ENCODE data around the gene MSH5.

MSH5 gene

DNA sequence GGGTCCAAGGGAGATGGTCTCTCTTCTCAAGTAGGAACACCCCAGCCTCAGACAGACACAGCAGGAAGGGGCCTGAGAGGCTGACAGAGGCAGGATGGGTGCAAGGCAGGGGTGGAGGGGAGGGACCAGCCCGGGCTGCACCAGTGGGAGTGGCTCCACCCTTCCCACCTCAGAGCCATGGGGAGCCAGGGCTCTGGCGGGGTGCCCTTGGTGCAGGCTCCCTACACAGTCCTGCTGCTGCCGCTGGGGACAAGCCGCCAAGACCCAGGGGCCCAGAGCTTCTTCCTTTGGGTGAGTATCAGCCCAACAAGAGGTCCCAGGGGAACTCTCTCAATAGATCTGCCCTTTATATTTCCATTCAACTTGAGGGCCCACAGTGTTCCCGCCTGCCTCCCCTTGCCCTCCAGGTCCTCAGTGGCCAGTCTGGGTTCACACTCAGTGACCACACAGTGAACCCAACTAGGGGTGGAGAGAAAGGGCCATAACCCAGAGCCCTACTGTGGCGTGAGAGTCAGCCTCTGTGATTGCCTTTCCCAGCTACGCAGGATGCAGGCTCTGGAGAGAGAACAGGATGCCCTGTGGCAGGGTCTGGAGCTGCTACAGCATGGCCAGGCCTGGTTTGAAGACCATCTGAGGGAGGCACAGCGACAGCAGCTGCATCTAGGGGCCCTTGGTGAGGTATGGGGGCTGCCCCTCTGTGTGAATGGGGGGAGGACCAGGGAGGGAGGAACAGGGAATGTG is 23.2 kb downstream of the MSH5 start:
- no peak for DNase-seq

DNA sequence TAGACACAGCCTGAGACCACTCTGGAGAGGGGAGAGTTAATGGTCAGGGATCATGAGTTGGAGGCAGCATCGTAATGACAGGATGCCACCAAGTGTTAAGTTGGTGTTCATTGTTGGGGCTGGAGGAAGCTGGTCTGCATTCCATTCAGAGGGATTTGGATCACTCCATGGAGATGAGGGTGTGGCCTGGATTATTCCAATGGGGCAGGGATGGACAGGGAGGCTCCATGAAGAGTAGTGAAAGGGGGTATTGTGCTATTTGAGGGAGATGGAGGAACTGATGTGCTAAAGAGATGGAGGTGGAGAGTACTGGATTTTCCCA is 23.8 kb downstream of the MSH5 start:
- peak; percentile 53 for DNase-seq

DNA sequence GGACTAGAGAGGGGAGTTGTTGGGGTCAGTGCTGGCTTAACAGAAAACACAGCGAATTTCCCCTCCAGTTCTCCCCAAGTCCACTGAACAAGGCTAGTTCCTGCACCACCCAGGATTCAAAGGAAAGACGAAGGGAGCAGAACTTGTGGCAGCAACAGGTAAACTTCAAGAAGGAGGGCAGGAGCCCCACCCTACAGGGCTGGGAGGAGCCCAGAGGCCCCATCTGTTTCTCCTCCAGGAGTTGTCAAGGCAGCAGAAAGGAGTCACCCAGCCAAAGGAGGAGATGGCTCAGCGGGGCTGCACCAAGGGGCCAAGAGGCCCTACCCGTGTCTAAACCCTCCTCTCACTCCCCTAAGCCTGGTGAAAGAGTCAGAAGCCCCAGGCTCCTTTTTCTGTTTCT is 24.4 kb downstream of the MSH5 start:
- no peak for DNase-seq

DNA sequence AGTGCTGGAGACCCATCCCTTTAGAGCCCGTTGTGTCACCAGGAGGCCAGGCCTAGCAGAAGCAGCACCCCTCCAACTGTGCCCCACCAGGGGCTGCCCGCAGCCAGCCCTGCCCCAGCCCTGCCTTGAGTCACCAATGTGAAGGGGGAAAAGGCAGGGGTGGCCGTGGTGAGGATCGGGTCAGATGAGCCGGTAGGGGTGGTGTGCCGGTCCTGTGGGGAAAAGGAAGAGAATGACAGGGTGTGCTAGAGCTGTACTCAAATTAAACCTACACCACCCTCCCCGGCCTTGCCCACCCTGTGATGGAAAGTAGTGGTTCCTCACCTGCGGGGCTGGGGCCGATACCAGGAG is 25.7 kb downstream of the MSH5 start:
- DNase-seq = no peak

DNA sequence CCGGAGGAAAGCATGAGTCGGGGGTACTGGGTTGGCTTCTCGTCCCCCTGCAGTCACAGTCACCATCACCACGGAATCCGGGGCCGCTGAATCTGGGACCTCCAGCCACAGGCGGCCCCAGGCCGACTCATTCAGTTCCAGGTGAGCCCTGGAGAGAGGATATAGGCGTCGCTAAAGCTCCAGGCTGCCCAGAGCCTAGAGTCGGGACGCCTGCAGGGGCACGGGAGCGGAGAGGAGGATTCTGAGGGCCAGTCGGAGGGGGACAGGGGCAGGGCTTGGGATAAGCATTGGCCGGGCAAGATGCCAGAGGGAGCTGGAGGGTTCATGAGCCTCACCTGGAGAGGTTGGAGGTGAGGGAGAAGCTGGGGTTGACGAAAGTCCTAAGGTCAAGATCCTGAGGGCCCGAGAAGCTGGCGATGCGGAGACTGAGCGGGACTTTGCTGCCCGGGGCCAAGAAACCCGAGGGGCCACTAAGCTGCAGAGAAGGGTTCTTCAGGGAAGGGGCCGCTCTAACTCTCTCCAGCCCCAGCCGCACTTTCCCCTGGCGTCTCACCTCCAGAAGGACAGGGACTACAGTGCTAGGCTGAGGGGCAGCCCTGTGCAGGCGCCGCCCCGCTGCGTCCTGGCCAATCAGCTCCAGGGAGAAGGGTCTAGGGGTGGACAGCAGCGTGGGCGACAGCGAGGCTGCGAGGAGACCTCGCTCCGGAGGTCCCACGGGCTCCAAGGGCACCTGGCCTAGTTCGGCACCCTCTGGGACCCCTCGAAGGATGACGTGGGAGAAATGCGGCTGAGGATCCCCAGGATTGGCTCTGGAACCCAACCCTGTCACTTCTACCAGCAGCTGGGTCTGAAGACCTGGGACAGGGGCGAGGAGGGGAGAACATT is 26.3 kb downstream of the MSH5 start:
- no peak for DNase-seq

DNA sequence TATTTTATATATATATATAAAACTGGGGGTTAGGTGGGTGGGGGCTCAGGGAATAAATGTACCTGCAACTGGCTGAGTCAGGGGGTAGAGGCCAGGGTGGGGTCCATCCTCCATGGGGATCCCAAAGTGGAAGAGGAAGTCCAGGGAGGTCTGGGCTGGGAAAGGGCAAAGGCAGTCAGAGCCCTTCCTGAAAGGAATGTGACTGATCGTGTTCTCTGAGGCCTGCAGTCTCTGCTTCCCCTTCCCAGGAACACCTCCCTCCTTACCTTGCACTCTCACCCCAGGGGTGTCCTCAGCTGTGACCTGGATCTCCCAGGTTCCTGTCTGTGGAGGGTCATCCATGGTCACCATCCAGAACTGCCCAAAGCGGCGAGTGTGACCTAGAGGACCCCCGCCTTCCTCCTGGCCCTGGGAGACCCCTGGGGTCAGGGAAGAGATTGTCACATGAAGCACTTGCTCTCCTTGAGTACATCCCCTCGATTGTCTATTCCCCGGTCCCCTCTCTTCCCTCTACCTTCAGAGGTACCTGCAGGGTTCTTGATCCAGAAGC is 27.4 kb downstream of the MSH5 start:
- DNase-seq = no peak

DNA sequence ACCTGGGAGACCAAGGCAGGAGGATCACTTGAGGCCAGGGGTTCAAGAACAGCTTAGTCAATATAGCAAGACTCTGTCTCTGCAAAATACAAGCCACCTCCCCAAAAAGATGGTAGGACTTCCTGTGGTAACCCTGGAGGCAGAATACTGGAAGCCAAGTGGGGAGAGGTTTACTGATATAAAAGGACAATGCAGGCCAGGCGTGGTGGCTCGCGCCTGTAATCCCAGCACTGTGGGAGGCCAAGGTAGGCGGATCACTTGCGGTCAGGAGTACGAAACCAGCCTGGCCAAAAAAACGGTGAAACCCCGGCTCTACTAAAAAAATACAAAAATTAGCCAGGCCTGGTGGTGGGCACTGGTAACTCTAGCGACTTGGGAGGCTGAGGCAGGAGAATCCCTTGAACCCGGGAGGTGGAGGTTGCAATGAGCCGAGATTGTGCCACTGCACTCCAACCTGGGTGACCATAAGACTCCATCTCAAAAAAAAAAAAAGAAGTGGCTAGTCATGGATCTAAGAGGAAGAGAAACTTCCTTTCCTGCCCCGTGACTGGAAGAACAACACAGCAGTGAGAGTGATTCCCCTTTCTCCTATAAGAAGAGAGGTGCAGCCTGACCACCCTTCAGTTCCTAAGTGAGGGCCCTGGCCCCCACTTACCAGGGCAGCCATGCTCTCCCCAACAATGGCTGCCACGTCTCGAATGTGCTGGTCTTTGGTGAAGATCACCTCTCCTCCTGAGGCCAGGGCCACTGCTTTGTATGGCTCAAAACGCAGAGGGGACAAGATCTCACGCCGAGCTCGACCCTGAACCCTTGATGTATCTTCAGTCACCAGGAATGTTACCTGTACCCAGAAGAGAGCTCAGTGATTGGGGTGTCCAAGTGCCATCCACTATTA is 28.8 kb downstream of the MSH5 start:
- no peak for DNase-seq

DNA sequence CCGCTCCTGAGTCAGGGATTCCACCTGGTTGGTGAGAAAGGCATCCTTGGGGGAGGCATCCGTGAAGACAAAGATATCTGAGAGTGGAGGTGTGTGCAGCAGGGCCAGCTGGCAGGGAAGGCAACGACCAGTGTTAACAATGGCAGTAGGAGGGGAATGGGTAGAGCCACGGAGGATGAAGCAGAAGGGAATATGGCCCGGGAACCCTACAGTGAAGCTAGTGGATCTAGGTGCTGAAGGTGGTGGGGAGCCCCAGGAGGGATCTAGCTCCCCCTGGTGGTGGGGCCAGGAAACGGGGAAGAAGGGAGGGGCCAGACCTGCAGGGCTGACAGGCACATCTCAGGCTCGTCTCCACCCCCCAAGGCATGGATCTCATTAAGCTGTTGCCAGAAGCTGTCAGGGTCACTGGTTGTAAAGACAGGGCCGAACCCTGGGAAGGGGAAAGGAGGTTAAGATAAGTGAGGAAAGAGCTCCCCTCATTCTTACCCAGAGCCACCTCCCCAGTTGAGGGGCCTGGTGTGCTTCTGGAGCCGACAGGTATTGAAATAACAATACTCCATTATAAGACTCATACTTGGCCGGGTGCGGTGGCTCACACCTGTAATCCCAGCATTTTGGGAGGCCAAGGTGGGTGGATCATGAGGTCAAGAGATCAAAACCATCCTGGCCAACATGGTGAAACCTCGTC is 30.0 kb downstream of the MSH5 start:
- DNase-seq = peak; percentile 43

DNA sequence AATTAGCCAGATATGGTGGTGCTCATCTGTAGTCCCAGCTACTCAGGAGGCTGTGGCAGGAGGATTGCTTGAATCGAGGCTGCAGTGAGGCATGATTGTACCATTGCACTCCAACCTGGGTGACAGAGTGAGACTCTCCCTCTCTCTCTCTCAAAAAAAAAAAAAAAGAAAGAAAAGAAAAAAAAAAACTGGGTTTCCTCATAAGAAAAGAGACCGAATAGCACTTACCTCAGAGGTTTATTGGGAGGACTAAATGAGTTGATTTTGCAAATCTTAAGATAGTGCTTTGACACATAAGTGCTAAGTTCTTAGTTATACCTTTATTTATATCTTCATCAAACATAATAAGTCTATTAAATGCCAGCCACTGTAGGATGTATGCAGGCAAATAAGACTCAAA is 31.1 kb downstream of the MSH5 start:
- DNase-seq = no peak

DNA sequence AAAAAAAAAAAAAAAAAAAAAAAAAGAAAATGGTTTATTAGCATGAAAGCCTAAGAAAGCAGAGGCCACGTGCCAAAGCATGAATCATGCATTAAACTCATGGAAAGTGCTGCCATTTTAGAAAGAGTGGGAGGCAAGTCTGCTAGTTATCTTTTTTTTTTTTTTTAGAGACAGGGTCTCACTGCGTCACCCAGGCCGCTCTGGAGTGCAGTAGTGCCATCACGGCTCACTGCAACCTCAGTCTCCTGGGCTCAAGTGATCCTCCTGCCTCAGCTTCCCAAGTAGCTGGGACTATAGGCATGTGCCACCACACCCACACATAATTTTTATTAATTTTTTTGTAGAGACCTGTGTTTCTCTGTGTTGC is 32.2 kb downstream of the MSH5 start:
- peak; percentile 44 for DNase-seq

DNA sequence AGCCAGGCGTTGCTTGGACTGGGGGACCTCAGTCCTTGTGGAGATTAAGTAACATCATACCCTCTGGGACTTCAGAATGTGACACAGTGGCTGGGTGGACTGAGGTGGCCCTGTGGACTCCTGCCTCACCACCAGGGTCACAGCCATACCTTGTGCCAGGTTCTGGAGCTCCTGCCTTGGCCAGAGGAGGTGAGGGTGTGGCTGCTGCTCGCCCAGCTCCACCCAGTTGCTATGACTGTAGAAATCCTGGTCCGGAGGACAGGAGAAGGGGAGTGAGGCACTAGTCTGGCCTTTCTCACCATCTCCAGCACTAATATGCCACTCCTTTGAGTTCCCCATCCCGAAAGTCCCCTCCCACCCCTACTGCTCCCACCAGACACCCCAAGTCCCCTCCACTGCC is 35.4 kb downstream of the MSH5 start:
- no peak for DNase-seq

DNA sequence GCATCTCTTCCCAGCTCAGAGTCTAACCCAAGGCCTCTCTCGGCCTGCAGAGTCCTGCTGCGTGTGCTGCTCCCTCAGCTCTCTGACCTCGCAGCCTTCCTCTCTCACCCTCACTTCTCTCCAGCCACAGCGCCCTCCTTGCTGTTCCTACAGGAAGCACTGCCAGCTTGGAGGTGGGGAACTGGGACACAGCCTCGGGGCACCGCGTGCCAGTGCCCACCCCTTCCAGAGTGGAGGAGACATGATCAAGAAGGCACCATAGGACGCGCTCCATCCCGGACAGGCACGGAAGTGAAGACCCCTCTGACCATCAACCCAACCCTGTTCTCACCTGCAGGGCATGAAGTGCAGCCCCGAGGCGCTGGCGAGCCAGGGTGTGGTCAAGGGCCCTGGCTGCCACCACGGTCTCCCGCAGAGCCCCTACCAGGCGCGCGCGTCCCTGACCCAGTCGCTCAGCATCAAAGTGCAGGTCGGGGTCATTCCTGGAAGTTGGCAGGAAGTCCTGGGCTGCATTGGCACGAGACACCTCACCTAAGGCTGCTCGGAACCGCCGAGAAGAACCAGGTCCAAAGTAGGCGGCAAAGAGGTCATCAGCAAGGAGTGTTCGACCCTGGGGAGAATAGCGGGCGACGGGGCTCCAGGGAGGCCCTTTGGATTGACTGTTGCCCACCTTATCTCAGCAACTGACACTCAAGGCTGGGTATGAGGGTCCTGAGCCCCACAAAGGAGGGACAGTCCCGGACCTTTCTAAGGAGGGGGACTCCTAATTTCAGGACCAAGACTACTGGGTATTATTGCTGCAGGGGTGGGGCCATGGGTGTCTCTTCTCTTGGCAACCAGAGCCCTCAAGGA is 36.1 kb downstream of the MSH5 start:
- no peak for DNase-seq

DNA sequence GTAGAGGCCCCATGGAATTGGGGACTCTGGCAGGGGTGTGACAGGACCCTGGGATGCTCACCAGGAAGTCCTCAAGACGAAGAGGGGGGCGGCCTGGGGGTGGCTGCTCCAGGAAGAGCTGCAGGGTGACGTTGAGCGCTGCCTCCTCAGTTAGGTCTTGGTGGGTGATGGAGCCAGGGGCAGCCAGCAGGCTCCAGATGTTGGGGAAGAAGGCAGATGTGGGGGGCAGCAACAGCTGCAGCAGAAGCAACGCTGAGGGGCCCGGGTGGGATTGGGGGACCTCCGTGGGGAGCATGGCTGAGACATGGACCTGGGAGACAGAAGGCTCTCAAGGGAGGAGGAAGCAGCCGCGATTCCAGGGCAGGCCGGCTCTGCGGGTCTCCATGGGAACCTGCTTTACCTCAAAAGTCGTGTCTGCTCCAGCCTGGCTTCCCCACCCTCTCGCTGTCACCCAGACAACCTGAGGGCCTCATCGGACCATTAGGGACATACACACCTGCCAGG is 36.7 kb downstream of the MSH5 start:
- DNase-seq = no peak

DNA sequence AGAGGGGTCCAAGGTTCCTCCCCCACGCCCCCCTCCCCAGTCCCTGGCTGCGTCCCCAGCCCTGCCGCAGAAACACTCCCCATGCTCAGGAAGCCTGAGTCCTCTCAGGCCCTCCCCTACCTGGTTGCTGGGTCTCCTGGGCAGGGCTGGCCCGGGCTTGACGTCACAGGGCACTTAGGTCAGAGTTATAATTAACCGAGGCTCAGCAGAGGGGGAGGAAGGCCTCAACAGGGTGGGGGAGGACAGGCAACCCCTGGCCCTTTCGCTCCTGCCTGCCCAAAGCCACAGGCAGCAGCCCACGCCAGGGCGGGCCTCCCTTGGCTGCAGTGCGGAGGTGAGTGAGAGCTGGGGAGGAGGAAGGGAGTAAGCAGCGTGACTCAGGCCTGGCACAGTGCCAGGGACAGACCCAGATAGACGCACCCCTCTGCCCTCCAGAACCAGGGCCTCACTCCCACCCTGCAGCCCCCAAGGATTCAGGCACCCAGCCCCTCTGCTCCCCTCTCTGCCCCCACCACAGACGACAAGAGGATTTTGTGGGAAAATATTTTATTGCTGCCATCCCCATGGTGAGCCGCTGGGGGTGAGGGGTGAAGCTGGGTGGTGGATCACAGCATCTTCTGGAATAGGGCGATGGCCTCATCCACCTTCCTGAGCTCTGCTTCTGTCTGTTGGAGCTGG is 37.3 kb downstream of the MSH5 start, which contains the start of gene VWA7:
TSS of gene VWA7 (minus strand) at position 340 of the 678 bp plus-strand sequence. CDS start 549 bp downstream, outside the sequence.
- peak; percentile 67 for DNase-seq

DNA sequence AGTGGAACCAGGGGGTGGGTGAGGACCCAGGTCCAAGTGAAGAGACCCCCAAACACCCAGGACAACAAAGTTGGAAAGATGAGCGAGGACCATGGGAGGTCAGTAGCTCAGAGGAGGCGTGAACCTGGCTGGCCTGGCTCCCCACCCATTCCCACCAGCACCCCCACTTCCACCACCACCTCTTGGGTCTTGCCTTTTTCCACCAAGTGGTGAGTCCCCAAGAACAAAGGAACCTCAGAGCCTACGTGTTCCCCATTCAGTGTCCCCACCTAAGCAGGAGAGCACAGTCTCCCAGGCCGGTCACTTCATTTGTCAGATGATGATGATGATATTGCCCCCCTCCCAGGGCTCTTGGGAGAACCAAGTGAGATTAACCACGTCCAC is 37.9 kb downstream of the MSH5 start:
- DNase-seq = no peak

DNA sequence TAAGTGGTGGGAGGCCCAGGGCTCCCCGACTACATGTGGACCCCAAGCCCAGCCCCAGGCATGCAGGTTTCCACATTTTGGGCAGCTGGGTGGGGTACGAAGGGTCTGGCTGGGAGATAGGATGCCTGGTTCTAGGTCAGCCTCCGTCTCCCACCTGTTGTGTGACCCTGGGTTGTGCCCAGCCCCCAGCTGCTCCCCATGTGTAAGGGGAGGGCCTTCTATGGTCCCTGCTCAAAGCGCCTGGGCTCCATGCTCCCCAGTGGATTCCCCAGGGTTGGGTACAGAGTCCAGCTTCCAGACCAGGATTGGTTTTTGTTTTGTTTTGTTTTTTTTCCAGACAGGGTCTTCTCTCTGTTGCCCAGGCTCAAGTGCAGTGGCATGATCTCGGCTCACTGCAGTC is 38.4 kb downstream of the MSH5 start:
- DNase-seq = no peak

DNA sequence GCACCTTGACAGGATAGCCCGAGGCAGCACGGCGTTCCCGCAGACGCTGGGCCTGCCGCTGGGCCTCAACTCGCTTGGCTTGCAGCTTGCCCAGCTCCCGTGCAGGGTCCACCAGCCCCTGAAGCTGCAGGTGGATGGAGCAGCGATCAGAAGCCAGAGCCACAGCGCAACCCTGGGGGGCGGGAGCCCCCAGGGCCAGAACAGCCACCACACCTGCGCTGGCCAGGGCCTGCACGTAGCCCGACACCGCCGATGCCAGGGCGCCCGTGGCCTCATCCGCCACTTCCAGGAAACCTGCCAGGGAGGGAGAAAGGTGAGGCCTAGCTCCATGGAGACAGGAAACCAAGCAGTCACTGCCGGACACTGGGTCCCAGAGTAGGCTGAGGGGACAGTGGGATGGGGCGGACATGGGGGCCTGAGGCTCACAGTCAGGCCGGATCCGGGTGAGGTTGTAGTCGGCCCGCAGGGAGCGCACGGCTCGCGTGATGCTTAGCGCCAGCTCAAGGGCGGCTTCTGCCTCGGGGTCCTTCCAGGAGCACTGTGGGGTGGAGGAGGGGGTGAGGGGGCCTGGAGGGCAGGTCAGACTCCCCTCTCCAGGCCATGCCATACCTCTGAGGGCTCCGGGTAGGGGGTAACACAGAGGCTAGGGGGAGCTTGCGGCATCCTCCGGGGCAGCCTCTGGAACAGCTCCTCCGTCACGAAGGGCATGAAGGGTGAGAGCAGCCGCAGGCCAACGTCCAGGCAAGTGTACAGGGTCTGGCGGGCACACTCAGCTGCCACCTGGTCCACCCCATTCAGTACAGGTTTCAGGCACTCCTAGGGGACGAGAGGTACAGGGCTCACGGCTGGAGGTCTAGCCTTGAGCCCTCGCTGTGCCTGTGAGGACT is 39.4 kb downstream of the MSH5 start:
- DNase-seq = no peak

DNA sequence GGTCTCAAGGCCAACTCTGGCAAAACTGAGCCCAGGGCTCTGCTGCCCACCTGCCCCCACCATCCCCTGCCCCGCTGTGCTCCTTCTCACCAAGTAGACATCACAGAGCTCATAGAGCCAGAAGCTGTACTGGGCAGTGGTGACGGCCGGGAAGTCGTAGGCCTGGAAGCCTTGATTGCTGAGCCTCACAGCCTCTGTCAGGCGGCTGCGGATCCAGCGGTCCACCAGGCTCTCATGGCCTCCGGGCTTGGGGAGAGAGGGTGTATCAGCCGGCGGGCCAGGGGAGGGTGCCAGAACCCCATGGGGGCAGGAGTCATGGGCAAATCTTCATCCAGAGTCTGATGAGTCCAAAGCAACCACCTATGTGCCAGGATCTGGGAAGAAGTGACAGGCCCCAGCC is 40.1 kb downstream of the MSH5 start:
- no peak for DNase-seq

DNA sequence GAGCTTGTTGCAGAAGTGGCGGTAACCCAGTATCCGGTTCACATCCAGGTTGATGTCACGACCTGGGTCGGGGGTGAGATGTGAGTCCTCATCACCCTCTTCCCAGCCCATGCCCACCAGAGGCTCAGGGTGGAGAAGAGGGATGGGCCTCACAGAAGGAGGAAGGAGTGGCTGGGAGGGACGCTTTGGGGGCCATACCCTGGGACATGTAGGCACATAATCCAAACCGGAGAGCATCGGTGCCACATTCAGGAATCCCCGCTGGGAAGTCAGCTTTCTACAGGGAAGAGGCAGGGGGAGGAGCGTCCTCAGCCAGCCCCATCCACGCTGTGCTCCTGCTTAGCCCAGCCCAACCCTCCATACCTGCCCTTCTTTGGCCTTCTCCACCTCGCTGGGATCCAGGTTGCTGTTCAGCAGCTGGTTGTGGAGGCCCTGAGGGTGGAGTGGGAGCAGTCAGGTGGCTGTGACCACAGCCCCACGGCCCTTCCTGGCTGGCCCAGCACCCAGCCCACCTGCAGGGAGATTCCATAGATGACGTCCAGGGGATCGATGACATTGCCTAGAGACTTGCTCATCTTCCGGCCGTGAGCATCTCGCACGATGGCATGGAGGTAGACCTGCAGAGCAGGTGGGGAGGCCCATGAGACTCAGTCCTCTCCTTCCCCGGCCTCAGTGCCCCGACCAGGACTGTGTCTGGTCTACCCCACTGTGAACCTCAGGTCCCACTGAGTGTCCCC is 40.9 kb downstream of the MSH5 start:
- no peak for DNase-seq
